Stimulated activated CD4-positive, alpha-beta T cell treated with anti-CD3 and anti-CD28 coated beads, Interleukin-4, amount 100 ng/mL, for 4 hours (primary cell): ENCODE data around the gene PCDHGC4.

Experiments
- DNase-seq, 2 experiments: peaks; one replicate each; pipeline ENCODE4 v3.0.0-alpha.2; 2020

PCDHGC4 gene

DNA sequence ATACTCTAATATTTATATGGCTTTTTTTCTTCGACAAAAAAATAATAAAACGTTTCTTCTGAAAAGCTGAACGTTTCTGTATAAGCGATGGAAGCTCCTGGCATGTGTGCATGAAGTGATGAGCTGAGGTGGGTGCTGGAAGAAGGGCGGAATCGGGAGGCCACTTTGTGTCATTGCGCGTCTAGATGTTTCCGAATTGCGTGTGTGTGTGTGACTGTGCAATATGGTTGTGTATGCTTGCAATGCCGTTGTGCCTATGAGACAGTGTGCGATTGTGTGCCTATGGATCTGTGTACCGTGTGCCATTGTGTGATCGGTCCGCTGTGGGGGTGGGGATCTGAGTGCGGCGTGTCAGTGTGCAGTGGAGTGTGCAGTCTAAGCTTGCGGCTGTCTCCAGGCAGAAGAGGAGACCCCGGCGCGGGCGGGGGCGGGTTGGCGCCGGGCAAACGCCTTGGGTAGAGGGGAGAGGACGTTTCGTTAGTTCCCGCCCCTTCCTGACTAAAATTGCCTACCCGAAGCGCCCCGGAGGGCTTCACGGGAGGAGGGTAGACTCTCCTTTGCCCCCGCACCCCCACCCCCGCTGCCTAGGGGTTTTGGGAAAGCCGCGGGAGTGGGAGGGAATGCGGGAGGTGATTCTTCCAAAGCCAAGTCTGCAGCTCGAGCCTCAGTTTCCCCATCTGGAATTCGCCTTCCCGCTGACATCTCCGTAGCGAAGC, 28.2 kb downstream of the PCDHGC4 start:
- peak; percentile 34 to 39 for DNase-seq

DNA sequence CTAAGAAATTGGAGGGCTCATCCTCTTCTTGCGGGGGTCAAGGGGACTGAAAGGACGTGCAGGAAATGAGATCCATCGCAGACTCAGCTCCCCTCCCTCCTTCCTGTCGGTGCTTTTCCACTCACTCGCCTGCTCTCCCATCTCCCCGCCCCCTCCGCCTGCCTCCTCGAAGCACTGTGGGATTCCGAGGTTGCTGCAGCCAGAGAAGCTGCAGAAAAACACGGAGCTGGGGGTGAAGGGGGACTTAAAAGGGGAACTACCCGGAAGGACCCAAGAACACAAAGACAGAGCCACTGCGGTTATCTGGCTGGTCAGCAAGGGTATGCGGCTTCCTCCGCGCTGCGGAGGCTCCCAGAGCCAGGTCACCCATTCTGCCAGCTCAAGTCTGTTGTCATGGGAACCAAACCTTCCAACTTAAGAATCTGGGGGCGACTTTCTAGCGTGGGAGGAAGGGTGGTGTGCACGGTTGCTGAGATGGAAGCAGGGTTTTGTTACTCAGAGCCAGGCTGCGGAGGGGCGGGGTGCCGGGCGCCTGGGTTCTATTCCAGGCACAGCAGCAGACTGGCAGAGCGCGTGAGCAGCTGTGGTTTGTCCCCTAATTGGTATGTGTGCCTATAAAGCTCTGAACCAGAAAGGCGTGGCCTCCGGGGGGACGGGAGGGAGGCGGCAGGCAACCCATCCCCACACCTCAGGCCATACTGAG, 28.9 kb downstream of the PCDHGC4 start:
- DNase-seq, result peak; percentile 69 to 87

DNA sequence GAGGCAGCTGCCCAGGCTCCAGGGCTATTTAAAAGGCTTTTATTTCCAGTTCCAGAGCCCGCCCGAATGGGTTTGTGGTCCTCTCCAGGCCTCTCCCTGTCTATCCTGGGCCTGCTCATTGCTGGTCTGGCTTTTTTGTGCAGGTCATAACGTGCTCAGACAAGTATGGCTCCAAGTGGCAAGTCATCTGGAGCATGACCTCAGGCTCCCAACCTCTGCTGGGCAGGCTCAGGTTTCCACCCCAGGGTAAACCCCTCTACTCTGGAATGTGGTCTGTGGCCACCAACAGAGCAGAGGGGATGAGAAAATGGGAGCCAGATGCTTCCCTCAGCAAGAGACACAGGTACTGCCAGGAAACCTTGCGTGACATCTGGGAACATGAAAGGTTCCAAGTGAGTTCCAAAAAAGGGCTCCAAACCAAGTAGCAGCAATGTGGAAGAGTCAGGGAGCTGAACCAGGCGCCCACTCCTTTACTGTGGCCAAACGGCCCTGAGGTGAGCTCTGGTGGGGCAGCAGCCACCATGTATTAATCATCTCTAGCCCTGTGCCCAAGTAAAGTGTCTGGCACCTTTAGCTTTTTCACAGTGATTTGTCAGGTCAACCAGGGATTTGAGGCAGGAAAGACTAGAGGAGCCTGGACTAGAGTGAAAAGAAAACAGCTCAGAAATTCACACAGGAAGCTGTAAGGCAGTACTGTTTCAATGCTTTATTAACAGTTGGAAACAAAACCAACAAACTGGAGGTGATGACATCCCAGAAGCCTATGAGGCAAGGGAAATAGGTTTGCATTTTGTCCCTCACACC, 29.7 kb downstream of the PCDHGC4 start:
- no peak for DNase-seq

DNA sequence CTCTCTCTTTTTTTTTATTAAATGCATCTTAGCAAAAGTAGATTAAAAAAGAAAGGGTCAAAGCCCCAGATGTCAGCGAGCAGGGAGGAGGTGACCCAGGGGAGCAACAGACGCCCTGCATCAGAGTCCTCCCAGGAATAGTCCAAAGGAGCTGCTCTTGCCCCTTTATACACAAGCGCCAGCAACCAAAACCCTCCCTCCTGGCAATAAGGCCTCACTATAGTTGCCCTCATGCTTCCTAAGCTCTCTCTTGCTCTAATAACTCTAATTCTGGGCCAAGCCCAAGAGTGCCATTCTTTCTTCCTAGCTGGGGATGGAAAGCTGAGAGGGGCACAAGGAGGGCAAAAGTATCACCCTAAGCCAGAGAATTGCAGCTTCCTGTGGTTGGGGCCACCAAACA, 30.3 kb downstream of the PCDHGC4 start:
- DNase-seq, result no peak

DNA sequence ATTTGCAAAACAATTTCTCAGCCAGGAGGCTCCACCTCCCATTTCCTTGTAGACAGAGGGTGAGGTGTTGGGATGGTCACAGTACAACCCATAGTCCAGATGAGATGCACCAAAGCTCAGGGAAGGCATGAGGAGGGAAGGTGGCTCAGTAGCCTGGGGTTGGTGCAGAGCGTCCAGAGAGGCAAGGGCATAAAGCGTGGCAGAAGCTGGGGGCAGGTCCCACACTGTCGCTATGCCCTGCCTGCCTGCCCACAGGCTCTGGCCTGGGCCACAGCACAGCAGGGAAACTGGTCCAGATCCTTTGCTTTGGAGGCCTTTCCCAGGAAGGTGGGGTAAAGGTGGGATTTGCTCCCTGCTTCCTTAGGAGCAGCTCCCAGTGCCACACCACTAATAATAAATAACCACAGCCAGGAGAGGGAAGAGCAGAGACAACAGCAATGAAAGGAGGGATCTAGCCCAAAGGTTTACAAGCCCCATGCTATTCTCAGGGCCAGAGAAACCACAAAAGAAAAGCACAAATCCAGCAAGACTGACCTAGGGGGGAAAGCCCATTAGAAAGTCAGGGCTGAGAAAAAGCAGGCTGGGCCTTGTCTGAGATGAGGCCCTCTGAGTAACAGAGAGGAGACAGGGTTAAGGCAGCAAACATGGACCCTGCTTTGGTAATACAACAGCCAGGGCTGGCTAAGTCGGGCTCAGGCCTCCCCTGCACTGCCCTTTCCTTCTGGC, 31.3 kb downstream of the PCDHGC4 start:
- no peak for DNase-seq

DNA sequence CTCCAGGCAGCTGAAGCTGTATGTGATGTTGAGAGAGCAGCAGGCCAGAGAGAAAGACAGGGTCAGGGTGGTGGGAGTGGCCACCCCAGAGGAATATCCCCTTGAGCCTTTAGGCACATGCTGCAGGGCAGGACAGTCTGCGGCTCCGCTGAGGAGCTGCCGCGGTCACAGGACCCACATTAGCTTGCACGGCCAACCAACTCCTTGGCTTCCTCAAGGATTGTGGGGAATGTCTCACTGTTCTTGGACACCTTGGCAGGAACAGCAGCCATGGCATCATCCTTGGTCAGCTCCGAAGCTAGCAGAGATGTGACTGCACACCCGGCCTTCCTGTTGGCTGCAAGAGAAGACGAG, 31.8 kb downstream of the PCDHGC4 start:
- DNase-seq, result no peak

DNA sequence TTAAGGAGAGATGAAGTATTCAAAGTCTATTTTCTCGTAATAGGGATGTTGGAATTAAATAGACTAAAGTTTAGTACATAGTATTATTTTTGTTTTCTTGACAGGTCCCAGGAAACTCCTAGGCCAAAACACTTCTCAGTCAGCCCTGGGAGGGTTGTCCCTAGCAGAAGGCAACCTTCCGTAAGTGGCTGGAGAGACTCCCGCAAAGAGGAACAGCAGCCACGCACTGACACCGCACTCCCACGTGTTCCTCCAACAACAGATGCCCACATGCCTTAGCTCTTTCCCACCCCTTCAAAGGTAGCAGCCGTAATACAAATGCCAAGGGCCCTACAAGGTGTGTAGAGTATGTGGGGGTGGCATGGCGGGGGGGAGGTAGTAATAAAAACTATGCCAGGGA, 32.5 kb downstream of the PCDHGC4 start:
- no peak for DNase-seq

DNA sequence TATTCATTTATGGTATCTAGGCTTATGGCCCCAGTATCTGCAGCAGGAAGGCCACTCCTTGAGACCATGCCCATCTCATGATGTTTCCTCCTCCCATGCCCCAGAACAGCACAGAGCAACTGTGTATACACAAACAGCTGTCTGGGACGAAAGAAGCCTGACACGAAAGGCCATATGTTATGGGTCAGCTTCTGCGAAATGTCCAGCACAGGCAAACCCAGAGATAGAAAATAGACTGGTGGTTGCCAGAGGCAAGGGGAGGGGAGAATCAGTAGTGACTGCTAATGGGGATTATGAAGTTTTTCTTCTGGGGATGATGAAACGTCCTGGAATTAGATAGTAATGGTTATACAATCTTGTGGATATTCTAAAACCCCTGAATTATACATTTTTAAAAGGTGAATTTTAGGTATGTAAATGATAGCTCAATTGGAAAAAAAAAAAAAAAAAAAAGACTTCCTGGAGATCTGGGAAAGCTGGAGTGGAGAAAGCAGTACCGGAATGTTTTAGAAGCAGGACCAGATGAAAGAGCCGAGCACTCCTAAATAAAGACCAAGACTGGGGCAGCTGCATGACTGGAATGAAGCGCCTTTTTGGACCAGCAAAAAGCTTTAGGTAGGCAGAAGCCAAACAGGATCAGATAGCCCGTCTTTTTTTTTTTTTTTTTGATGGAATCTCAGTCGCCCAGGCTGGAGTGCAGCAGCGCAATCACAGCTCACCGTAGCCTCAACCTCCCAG, 33.2 kb downstream of the PCDHGC4 start:
- no peak for DNase-seq

DNA sequence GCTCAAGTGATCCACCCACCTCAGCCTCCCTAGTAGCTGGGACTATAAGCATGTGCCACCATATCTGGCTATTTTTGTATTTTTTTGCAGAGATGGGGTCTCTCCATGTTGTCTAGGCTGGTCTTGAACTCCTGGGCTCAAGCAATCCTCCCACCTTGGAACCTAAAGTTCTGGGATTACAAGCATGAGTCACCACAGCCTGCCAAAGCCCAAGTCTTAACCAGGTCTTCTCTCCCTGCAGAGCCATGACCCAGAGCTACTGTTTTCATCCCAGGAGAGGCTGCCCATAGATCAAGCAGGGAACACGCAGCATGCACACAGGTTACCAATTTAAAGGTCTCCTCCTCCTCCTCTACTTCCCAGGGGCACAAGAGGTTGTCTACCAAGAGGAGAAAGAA, 33.8 kb downstream of the PCDHGC4 start:
- no peak for DNase-seq

DNA sequence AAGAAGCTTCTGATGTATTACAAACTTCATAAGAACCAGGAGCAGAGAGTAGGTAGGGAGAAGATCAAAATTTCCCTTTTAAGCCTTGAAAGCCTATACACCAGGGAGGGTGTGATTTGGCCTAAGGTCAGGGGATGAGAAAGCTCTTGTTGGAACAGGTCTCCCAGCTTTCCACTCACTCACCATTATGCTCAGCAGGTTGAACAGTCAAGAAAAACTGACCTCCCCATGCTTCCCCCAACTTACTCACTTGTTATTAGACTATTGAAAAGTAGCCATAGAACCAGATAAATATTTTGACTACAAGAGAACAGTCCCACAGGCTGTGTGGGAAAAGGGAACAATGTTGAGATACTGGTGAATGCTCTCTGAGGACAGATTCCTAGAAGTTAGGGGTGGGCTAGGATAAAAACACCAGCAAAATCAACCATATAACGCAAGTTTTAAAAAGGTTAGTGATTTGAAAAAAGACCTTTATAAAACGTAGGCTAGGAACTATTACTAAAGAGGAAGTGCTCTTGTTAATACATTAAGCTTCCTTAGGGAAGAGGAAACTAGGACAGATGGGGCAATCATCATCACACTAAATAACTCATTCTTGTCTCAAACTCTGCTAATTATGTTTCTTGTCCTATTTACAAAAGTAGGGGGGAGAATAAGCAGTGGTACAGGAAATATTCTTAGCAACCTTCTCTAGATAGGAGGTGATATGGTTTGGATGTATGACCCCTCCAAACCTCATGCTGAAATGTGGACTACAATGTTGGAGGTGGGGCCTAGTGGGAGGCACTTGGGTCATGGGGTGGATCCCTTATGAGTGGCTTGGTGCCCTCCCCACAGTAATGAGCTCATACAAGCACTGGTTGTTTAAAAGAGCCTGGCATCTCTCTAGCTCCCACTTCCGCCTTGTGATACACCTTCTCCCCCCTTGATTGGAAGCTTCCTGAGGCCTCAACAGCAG, 35.1 kb downstream of the PCDHGC4 start:
- DNase-seq, result no peak

DNA sequence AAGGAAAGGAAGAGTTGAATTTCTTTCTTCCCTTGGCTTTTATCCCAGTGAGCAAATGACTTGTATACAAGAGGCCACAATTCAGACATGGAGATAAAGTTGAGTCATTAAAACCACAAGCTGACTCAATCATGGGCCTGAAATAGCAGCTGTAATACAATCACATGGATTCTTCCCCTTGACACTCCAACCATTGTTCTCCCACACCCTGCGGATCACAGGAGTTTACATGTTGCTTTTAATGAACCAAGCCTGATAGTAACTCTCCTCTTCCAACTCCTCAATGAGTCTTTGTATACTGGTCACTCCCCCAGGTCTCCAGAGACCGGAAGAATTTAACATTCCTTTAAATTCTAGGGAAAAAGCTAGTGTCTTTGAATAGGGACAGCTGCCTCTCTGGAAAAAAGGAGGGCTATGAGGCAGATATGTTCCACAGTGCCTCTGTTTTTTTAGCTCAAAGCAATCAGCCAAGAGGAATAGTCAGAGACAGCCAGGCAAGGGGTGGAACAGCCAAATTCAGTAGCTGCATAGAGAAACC, 36.5 kb downstream of the PCDHGC4 start:
- no peak for DNase-seq

DNA sequence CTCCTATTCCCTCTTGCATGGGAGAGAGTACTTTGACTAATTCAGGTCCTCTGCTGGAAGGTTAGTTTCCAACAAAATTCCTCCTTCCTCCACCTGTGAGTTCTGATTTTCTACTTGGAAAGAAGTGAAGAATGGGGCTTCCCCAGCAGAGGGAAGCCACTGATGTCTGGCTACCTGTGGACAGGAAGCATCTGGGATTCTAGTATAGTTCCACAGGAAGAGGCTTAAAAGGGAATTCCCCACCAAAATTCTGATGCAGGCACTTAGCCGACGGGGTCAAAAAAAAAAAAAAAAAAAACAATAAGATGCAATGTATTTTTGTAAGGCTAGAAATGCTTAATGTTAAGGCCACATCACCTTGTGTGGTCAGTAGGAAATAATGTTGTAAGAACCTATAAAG, 37.5 kb downstream of the PCDHGC4 start:
- no peak for DNase-seq

DNA sequence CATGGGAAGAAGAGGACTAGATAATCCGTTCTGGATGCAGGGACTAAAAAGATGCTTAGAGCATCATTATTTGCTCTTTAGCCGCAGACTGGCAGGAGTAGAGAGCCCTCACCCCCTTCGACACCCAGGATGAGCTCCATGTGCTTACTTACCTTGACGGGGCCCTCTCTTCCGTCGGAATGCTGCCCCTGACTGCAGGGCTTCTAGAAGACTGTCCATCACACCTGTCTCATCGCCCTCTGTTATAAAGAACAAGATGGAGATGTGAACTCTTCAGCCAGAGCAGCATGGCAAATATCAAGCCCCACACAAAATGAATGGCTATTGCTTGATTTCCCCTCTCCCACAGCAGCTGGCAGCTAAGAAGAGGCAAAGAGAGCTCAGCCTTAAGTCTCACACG, 39.2 kb downstream of the PCDHGC4 start:
- no peak for DNase-seq

DNA sequence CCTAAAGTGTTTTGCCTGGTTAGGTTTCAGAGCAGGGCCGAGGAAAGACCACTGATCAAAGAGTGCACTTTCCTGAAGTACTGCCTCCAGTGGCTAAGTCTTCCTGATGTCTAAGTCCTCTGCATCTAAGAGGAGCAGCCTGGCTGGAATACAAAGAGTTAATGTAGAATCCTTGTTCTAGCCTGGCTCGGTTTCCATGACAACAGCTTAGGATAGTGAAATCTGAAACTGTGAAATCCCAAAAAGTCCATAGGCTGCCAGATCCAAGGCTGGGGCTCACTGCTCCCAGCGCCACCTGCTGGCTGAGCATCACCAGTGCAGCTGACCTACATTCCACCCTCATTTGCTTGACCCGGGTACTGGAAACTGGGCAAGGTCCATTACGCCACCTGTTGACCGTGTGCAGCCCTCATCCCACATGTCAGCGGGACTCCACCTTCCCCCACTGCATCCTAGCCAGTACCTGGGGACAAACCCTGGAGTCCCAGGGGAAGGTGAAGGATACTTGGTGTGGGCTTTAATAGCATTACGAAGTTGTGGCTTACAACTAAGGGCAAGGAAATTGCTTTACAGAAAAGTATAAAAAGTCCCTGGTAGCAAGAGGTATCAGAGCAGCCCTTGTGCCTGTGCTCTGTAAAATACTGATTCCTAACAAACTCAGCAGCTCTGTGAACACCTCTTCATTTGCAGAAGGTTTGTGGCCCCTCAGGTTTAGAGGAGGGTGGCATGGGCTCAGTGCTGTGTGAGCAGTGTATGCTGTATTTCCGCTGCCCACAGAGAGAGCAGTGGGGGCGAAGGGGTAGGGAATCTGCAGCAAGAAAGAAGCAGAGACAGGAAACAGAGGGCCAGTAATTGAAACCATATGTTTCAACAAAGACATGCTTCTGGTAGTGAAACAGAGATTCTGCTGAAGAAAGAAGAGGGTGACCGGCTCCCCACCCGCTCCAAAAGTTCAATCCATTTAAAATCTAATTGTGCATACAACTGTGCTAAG, 40.1 kb downstream of the PCDHGC4 start:
- peak; percentile 35 to 47 for DNase-seq

DNA sequence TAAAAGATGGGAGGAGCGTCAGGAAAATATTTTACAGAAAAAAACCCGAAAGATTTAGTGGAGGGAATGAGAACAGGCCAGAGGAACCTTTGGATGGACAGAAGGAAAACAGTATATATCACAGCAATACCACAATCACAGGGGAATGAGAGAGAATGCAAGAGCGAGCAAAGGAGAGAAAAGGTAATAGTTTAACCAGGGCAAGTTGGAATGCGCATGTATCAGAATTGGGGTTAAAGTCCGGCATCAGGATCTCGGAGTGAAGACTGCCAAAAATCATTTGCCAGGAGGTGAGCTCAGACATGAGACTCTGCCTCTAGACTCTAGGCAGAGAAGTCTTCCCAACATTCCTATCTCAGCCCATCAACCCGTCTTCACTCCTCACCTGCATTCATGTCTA, 40.8 kb downstream of the PCDHGC4 start:
- no peak for DNase-seq

DNA sequence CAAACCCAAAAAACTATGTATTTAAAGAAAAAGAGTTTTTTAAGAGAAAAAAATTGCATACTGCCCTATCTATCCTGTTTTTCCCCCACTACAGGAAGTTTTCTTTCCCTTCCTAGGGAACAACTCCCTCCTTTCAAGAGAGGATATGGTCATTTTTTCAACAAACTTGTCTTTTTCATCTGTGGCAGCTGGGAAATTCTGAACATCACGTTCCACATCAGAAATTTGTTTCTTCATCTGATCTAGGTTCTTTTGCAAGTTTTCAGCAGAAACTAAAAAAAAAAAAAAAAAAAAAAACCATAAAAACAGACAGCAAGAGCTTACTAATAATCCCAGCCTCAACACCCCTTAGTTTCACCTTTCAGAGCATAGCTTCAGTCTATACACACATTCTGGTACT, 42.6 kb downstream of the PCDHGC4 start:
- DNase-seq, result no peak

DNA sequence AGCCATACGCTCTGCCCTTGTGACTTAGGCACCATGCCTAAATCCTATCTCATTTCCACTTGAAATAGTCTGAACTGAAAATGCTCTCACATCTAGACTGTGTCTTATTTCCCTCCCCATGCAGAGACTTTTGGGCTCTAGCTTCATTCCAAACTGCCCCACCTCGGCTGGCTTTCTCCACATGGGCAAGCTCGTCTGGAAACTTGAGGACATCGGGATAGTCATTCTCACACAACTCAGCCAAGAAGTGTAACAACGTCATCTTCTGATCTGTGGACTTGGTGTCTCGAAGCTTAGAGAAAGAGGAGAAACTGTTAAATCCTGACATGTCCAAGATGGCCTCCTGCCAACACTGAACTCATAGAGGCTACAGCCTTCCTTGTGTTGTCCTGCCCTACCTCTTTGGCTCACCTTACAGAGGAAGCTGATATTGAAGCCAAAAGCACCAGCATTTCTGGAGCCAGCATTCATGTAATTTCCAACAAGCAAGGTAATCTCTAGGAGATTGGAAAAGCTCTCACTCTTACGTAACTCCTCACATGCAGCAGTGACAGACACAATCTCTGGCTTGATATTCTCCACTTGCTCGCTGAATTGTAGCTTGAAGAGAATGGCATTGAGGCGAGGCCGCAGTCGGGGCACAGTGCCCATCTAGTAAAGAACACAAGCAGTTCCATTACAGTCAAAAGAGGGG, 43.6 kb downstream of the PCDHGC4 start:
- no peak for DNase-seq

DNA sequence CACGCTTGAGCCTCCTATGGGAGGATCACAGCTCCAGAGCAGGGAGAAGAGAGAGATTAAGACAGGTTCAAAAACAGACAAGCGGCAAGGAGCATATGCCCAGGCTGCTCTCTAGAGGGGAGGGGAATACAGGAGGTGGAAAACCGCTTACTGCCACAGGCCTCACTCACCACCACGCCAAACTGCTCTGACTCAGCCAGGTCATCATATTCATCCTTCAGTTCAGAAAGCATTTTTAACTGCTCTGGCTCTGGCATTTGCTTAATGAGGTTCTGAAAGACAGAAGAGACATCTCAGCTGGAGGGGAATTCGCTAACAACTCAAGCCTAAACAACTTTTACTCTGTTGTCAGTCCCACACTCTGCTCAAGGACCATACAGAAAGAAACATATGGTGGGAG, 44.2 kb downstream of the PCDHGC4 start:
- DNase-seq, result no peak

DNA sequence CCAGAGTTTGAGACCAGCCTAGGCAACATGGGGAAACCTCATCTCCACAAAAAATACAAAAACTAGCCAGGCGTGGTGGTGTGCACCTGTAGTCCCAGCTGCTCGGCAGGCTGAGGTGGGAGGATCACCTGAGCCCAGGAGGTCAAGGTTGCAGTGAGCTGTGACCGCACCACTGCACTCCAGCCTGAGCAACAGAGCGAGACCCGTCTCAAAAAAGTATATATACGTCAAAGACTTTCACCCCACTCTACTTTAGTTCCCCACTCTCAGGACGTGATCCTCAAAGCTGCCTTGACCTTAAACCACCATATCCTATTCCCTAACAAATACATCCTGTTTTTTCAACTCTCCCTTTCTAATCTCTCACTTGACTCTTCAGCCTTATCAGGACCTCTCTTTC, 45.0 kb downstream of the PCDHGC4 start:
- no peak for DNase-seq
